GM23338 (cell line): ENCODE data around the gene ZNF485. TPM values are rescaled to one million over a fixed set of nuclear protein-coding genes. Genes with fewer than 3 reads are reported as not detected.

Experiments
- ATAC-seq: fragments of 200-7000 bp; cut with Tn5 transposase; 3 replicates; pipeline ENCODE4 v1.9.1; 2020
- DNase-seq: peaks from one replicate; pipeline ENCODE4 v3.0.0-alpha.2; 2015; ENCODE audit warnings: low spot score
- H2AFZ ChIP-seq: fragments of 200-600 bp; sonication (generic); 2 replicates; pipeline ENCODE4 v1.8.0; 2016; ENCODE audit warnings: antibody characterized with exemption, mild to moderate bottlenecking, moderate library complexity
- H3F3A ChIP-seq: fragments of 200-600 bp; sonication (generic); replicated peaks from 2 replicates; pipeline ENCODE4 v1.8.0; 2017; ENCODE audit warnings: antibody characterized with exemption, mixed run types, low read depth
- H3K27ac ChIP-seq: fragments of 200-600 bp; sonication (generic); 2 replicates; pipeline ENCODE4 v1.6.1; 2016; ENCODE audit warnings: low read depth
- H3K27me3 ChIP-seq: fragments of 200-600 bp; sonication (generic); 2 replicates; pipeline ENCODE4 v1.8.0; 2016; ENCODE audit warnings: mild to moderate bottlenecking, mixed run types, moderate library complexity; ENCODE audit not compliant: insufficient read depth
- H3K36me3 ChIP-seq: fragments of 200-600 bp; sonication (generic); 2 replicates; pipeline ENCODE4 v1.8.0; 2016; ENCODE audit warnings: mild to moderate bottlenecking; ENCODE audit not compliant: insufficient read depth
- H3K4me1 ChIP-seq: fragments of 200-600 bp; sonication (generic); 2 replicates; pipeline ENCODE4 v1.8.0; 2016; ENCODE audit warnings: mild to moderate bottlenecking, moderate library complexity; ENCODE audit not compliant: insufficient read depth
- H3K4me2 ChIP-seq: fragments of 200-600 bp; sonication (generic); 2 replicates; pipeline ENCODE4 v1.7.1; 2017; ENCODE audit warnings: mixed run types
- H3K4me3 ChIP-seq: fragments of 200-600 bp; sonication (generic); 2 replicates; pipeline ENCODE4 v1.6.1; 2016; ENCODE audit warnings: mixed run types
- H3K79me2 ChIP-seq: fragments of 200-600 bp; sonication (generic); replicated peaks from 2 replicates; pipeline ENCODE4 v1.8.0; 2017; ENCODE audit warnings: mild to moderate bottlenecking; ENCODE audit not compliant: insufficient read depth
- H3K9me2 ChIP-seq: fragments of 200-600 bp; sonication (generic); 2 replicates; pipeline ENCODE4 v1.8.0; 2017; ENCODE audit not compliant: insufficient read depth
- H4K20me1 ChIP-seq: fragments of 200-600 bp; sonication (generic); replicated peaks from 2 replicates; pipeline ENCODE4 v1.8.0; 2017; ENCODE audit warnings: mild to moderate bottlenecking; ENCODE audit not compliant: insufficient read depth
- H3K27ac Mint-ChIP-seq: 2 replicates; pipeline ENCODE4 v1.8.0; 2020; ENCODE audit warnings: inconsistent platforms, mild to moderate bottlenecking, moderate library complexity, mixed read lengths
- H3K27me3 Mint-ChIP-seq: 3 replicates; pipeline ENCODE4 v1.8.0; 2022; ENCODE audit warnings: low read depth, mild to moderate bottlenecking, moderate library complexity, mixed read lengths, inconsistent platforms; ENCODE audit not compliant: insufficient read depth, poor library complexity
- H3K36me3 Mint-ChIP-seq: 3 replicates; pipeline ENCODE4 v1.8.0; 2021; ENCODE audit warnings: low read depth, mild to moderate bottlenecking, inconsistent platforms, moderate library complexity, mixed read lengths
- H3K4me1 Mint-ChIP-seq: 3 replicates; pipeline ENCODE4 v1.8.0; 2020; ENCODE audit warnings: mild to moderate bottlenecking, inconsistent platforms, mixed read lengths
- H3K4me3 Mint-ChIP-seq: 3 replicates; pipeline ENCODE4 v1.8.0; 2021; ENCODE audit warnings: moderate library complexity, mild to moderate bottlenecking, inconsistent platforms, mixed read lengths
- H3K9me3 Mint-ChIP-seq: 3 replicates; pipeline ENCODE4 v1.8.0; 2020; ENCODE audit warnings: moderate library complexity, mild to moderate bottlenecking, inconsistent platforms, mixed read lengths
- CREB1 ChIP-seq: fragments of 250-450 bp; sonication (Bioruptor Pico); IDR thresholded peaks from 2 replicates; pipeline ENCODE4 v1.5.0; 2020; ENCODE audit warnings: low read depth, mild to moderate bottlenecking, moderate library complexity
- EZH2 ChIP-seq: fragments of 200-600 bp; sonication (generic); IDR thresholded peaks from one replicate; pipeline ENCODE4 v1.8.0; 2017; ENCODE audit warnings: antibody characterized with exemption, mild to moderate bottlenecking, low read depth; ENCODE audit not compliant: unreplicated experiment
- EZH2phosphoT487 ChIP-seq: fragments of 200-600 bp; sonication (generic); IDR thresholded peaks from one replicate; pipeline ENCODE4 v1.8.1; 2018; ENCODE audit warnings: antibody characterized with exemption; ENCODE audit not compliant: unreplicated experiment
- JUNB ChIP-seq: IDR thresholded peaks from one replicate; pipeline ENCODE4 v1.6.1; 2016; ENCODE audit warnings: antibody characterized with exemption; ENCODE audit not compliant: unreplicated experiment
- NANOG ChIP-seq: IDR thresholded peaks from 2 replicates; pipeline ENCODE4 v1.6.1; 2016; ENCODE audit warnings: antibody characterized with exemption, borderline replicate concordance
- POLR2AphosphoS5 ChIP-seq: IDR thresholded peaks from 2 replicates; pipeline ENCODE4 v1.6.1; 2016; ENCODE audit warnings: antibody characterized with exemption, low read depth
- STAT1 ChIP-seq: IDR thresholded peaks from one replicate; pipeline ENCODE4 v1.6.1; 2016; ENCODE audit warnings: antibody characterized with exemption; ENCODE audit not compliant: unreplicated experiment
- ZNF114 ChIP-seq: fragments of 250-450 bp; sonication (Bioruptor Pico); IDR thresholded peaks from 2 replicates; pipeline ENCODE4 v1.5.0; 2020; ENCODE audit warnings: mild to moderate bottlenecking, moderate library complexity
- ZNF331 ChIP-seq: fragments of 250-450 bp; sonication (Bioruptor Pico); IDR thresholded peaks from 2 replicates; pipeline ENCODE4 v1.5.0; 2020; ENCODE audit warnings: low read depth, mild to moderate bottlenecking, moderate library complexity
- polyA plus RNA-seq: library from polyadenylated mRNA; unstranded; fragments of >200 nt; fragmentation: Nextera tagmentation; extraction: Ambion mirVana; gene quantifications from 2 replicates; pipeline ENCODE4 v1.2.1, GENCODE V29; 2016
- total RNA-seq: library from RNA; depleted of rRNA; stranded (reverse); fragments of >200 nt; shearing (Covaris generic); gene quantifications from 2 replicates; pipeline ENCODE4 v1.2.3, GENCODE V29; 2014
- TF ChIP-seq, protein P1 (sequence below): IDR thresholded peaks from one replicate; pipeline ENCODE4 v1.6.1; 2018; ENCODE audit warnings: antibody characterized with exemption; ENCODE audit not compliant: unreplicated experiment
- TF ChIP-seq, protein P2 (sequence below): fragments of 250-450 bp; sonication (Bioruptor Pico); IDR thresholded peaks from 2 replicates; pipeline ENCODE4 v1.5.0; 2020; ENCODE audit warnings: mild to moderate bottlenecking, moderate library complexity

Gene ZNF485
- total and polyA plus RNA-seq, 2 experiments from 2014 or later = 5.7 to 7.8 TPM

DNA sequence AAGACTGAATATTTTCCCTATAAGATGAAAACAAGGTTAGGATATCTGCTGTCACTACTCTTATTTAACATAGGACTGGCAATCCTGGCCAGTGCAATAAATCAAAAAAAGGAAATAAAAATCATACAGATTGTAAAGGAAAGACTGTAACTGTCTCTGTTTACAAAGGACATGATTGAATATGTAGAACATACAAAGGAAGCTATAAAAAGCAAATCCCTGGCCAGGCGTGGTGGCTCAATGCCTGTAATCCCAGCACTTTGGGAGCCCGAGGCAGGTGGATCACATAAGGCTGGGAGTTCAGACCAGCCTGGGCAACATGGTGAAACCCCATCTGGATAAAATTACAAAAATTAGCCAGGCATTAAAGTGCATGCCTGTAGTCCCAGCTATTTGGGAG lies 15.8 kb downstream of the ZNF485 start:
- H3K4me1 Mint-ChIP-seq = no peaks in the 10 kb centered on the region
- no peak for TF ChIP-seq CREB1 (CRISPR knock-in tag)
- TF ChIP-seq, protein P1, sequence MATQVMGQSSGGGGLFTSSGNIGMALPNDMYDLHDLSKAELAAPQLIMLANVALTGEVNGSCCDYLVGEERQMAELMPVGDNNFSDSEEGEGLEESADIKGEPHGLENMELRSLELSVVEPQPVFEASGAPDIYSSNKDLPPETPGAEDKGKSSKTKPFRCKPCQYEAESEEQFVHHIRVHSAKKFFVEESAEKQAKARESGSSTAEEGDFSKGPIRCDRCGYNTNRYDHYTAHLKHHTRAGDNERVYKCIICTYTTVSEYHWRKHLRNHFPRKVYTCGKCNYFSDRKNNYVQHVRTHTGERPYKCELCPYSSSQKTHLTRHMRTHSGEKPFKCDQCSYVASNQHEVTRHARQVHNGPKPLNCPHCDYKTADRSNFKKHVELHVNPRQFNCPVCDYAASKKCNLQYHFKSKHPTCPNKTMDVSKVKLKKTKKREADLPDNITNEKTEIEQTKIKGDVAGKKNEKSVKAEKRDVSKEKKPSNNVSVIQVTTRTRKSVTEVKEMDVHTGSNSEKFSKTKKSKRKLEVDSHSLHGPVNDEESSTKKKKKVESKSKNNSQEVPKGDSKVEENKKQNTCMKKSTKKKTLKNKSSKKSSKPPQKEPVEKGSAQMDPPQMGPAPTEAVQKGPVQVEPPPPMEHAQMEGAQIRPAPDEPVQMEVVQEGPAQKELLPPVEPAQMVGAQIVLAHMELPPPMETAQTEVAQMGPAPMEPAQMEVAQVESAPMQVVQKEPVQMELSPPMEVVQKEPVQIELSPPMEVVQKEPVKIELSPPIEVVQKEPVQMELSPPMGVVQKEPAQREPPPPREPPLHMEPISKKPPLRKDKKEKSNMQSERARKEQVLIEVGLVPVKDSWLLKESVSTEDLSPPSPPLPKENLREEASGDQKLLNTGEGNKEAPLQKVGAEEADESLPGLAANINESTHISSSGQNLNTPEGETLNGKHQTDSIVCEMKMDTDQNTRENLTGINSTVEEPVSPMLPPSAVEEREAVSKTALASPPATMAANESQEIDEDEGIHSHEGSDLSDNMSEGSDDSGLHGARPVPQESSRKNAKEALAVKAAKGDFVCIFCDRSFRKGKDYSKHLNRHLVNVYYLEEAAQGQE = no peak
- TF ChIP-seq JUNB = no peak
- TF ChIP-seq, protein P2, sequence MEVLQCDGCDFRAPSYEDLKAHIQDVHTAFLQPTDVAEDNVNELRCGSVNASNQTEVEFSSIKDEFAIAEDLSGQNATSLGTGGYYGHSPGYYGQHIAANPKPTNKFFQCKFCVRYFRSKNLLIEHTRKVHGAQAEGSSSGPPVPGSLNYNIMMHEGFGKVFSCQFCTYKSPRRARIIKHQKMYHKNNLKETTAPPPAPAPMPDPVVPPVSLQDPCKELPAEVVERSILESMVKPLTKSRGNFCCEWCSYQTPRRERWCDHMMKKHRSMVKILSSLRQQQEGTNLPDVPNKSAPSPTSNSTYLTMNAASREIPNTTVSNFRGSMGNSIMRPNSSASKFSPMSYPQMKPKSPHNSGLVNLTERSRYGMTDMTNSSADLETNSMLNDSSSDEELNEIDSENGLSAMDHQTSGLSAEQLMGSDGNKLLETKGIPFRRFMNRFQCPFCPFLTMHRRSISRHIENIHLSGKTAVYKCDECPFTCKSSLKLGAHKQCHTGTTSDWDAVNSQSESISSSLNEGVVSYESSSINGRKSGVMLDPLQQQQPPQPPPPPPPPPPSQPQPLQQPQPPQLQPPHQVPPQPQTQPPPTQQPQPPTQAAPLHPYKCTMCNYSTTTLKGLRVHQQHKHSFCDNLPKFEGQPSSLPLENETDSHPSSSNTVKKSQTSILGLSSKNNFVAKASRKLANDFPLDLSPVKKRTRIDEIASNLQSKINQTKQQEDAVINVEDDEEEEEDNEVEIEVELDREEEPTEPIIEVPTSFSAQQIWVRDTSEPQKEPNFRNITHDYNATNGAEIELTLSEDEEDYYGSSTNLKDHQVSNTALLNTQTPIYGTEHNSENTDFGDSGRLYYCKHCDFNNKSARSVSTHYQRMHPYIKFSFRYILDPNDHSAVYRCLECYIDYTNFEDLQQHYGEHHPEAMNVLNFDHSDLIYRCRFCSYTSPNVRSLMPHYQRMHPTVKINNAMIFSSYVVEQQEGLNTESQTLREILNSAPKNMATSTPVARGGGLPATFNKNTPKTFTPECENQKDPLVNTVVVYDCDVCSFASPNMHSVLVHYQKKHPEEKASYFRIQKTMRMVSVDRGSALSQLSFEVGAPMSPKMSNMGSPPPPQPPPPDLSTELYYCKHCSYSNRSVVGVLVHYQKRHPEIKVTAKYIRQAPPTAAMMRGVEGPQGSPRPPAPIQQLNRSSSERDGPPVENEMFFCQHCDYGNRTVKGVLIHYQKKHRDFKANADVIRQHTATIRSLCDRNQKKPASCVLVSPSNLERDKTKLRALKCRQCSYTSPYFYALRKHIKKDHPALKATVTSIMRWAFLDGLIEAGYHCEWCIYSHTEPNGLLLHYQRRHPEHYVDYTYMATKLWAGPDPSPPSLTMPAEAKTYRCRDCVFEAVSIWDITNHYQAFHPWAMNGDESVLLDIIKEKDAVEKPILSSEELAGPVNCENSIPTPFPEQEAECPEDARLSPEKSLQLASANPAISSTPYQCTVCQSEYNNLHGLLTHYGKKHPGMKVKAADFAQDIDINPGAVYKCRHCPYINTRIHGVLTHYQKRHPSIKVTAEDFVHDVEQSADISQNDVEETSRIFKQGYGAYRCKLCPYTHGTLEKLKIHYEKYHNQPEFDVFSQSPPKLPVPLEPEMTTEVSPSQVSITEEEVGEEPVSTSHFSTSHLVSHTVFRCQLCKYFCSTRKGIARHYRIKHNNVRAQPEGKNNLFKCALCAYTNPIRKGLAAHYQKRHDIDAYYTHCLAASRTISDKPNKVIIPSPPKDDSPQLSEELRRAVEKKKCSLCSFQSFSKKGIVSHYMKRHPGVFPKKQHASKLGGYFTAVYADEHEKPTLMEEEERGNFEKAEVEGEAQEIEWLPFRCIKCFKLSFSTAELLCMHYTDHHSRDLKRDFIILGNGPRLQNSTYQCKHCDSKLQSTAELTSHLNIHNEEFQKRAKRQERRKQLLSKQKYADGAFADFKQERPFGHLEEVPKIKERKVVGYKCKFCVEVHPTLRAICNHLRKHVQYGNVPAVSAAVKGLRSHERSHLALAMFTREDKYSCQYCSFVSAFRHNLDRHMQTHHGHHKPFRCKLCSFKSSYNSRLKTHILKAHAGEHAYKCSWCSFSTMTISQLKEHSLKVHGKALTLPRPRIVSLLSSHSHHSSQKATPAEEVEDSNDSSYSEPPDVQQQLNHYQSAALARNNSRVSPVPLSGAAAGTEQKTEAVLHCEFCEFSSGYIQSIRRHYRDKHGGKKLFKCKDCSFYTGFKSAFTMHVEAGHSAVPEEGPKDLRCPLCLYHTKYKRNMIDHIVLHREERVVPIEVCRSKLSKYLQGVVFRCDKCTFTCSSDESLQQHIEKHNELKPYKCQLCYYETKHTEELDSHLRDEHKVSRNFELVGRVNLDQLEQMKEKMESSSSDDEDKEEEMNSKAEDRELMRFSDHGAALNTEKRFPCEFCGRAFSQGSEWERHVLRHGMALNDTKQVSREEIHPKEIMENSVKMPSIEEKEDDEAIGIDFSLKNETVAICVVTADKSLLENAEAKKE (CRISPR knock-in tag) = no peak
- TF ChIP-seq EZH2 = no peak
- no peak for TF ChIP-seq ZNF114 (CRISPR knock-in tag)
- no peak for TF ChIP-seq STAT1
- TF ChIP-seq POLR2AphosphoS5 = no peak
- no peak for TF ChIP-seq ZNF331 (CRISPR knock-in tag)
- no peak for TF ChIP-seq EZH2phosphoT487
- no peak for TF ChIP-seq NANOG
- no peak for ATAC-seq

More for the DNA sequence above, 15.8 kb downstream of the ZNF485 start:
- no peaks in the 10 kb centered on the region for H3K27me3 Mint-ChIP-seq
- H3K27ac Mint-ChIP-seq = no peak overlapping the region
- H3K4me2 ChIP-seq = no peak overlapping the region
- no peak overlapping the region for H3K4me3 ChIP-seq
- peaks cover 11% of the 10 kb centered on the region for H3K36me3 ChIP-seq
- no peak for DNase-seq
- H3K27me3 ChIP-seq = no peaks in the 10 kb centered on the region
- no peaks in the 10 kb centered on the region for H3K4me1 ChIP-seq
- no peak overlapping the region for H3K27ac ChIP-seq
- H2AFZ ChIP-seq = no peak overlapping the region
- peaks cover 52% of the 10 kb centered on the region for H3K9me3 Mint-ChIP-seq
- no peaks in the 10 kb centered on the region for H3K79me2 ChIP-seq
- no peak overlapping the region for H3K4me3 Mint-ChIP-seq
- H3F3A ChIP-seq = no peaks in the 10 kb centered on the region
- no peaks in the 10 kb centered on the region for H4K20me1 ChIP-seq
- H3K9me2 ChIP-seq = peaks cover 11% of the 10 kb centered on the region; the same call in 1 of the 2 replicates
- peaks cover 35% of the 10 kb centered on the region for H3K36me3 Mint-ChIP-seq
